ENCODE measurements around the gene DAAM1. TPM values are rescaled to one million over a fixed set of nuclear protein-coding genes. Genes with fewer than 3 reads are reported as not detected.

DAAM1 gene
- total RNA-seq, 2 experiments from 2014 or later = 18.2 to 20.0 TPM

- Mint-ChIP-seq H3K27me3 (no peaks in the 10 kb centered on the region), H3K4me1 (no peaks in the 10 kb centered on the region), H3K4me3 (no peak overlapping the region), H3K9me3 (no peaks in the 10 kb centered on the region), H3K27ac (no peak overlapping the region), H3K36me3 (ENCODE audit: low read depth) (peaks cover 4% of the 10 kb centered on the region)
- CTCF ChIA-PET = interaction anchor here (1.1 kb wide), 1 partner anchor 14 kb away, joined by 3 read pairs; no protein-coding TSS in a partner anchor
- POLR2A ChIA-PET = no interaction called here
- no peak for DNase-seq
Observed at GRCh38 chr14:59338761-59339160, 150.3 kb downstream of the DAAM1 start.

- H3K36me3 Mint-ChIP-seq (ENCODE audit: low read depth) = peaks cover 4% of the 10 kb centered on the region
- H3K27ac Mint-ChIP-seq = no peak overlapping the region
- CTCF ChIA-PET = interaction anchor here (0.8 to 1.1 kb wide), 2 partner anchors 13 to 33 kb away, joined by 3 read pairs; no protein-coding TSS in a partner anchor
Observed at GRCh38 chr14:59339524-59340330, 151.3 kb downstream of the DAAM1 start.

GRCh38 chr14:59341858-59342477, 153.5 kb downstream of the DAAM1 start:
- CTCF ChIA-PET = no interaction called here
- POLR2A ChIA-PET = no interaction called here
- Mint-ChIP-seq H3K36me3 (ENCODE audit: low read depth) (peaks cover 3% of the 10 kb centered on the region), H3K4me3 (no peak overlapping the region), H3K27ac (no peak overlapping the region), H3K27me3 (no peaks in the 10 kb centered on the region), H3K4me1 (no peaks in the 10 kb centered on the region), H3K9me3 (no peaks in the 10 kb centered on the region)
- no peak for DNase-seq

More at GRCh38 chr14:59339524-59340330, 151.3 kb downstream of the DAAM1 start:
- Mint-ChIP-seq H3K27me3 (no peaks in the 10 kb centered on the region), H3K4me1 (no peaks in the 10 kb centered on the region), H3K4me3 (no peak overlapping the region), H3K9me3 (no peaks in the 10 kb centered on the region)
- POLR2A ChIA-PET = no interaction called here
- DNase-seq = no peak

- no peak overlapping the region for H3K4me3 Mint-ChIP-seq
- DNase-seq = no peak
- no peaks in the 10 kb centered on the region for H3K4me1 Mint-ChIP-seq
- H3K27me3 Mint-ChIP-seq = no peaks in the 10 kb centered on the region
- H3K9me3 Mint-ChIP-seq = no peaks in the 10 kb centered on the region
- no peak overlapping the region for H3K27ac Mint-ChIP-seq
- CTCF ChIA-PET = no interaction called here
- H3K36me3 Mint-ChIP-seq (ENCODE audit: low read depth) = peaks cover 3% of the 10 kb centered on the region
- POLR2A ChIA-PET = no interaction called here
Observed at GRCh38 chr14:59342516-59343484, 154.3 kb downstream of the DAAM1 start.

- H3K36me3 Mint-ChIP-seq (ENCODE audit: low read depth) = peaks cover 5% of the 10 kb centered on the region
- POLR2A ChIA-PET = no interaction called here
- no peak overlapping the region for H3K27ac Mint-ChIP-seq
- no peaks in the 10 kb centered on the region for H3K9me3 Mint-ChIP-seq
- no peak overlapping the region for H3K4me3 Mint-ChIP-seq
- H3K27me3 Mint-ChIP-seq = no peaks in the 10 kb centered on the region
- H3K4me1 Mint-ChIP-seq = no peaks in the 10 kb centered on the region
- no peak for DNase-seq
- CTCF ChIA-PET = no interaction called here
Observed at GRCh38 chr14:59343585-59343984, 155.1 kb downstream of the DAAM1 start.

- Mint-ChIP-seq H3K27ac (no peak overlapping the region), H3K27me3 (no peaks in the 10 kb centered on the region), H3K4me1 (no peaks in the 10 kb centered on the region), H3K9me3 (no peaks in the 10 kb centered on the region), H3K4me3 (no peak overlapping the region), H3K36me3 (ENCODE audit: low read depth) (peaks cover 5% of the 10 kb centered on the region)
- POLR2A ChIA-PET = no interaction called here
- DNase-seq = no peak
- CTCF ChIA-PET = interaction anchor here (0.5 kb wide), 1 partner anchor 308 kb away, joined by 3 read pairs; no protein-coding TSS in a partner anchor
Observed at GRCh38 chr14:59344016-59344415, 155.5 kb downstream of the DAAM1 start.

- peaks cover 5% of the 10 kb centered on the region for H3K36me3 Mint-ChIP-seq (ENCODE audit: low read depth)
- no peaks in the 10 kb centered on the region for H3K27me3 Mint-ChIP-seq
- no peaks in the 10 kb centered on the region for H3K9me3 Mint-ChIP-seq
- no peak overlapping the region for H3K27ac Mint-ChIP-seq
- CTCF ChIA-PET = interaction anchor here (0.5 kb wide), 1 partner anchor 308 kb away, joined by 3 read pairs; no protein-coding TSS in a partner anchor
- no peak overlapping the region for H3K4me3 Mint-ChIP-seq
- no peaks in the 10 kb centered on the region for H3K4me1 Mint-ChIP-seq
- DNase-seq = no peak
- POLR2A ChIA-PET = no interaction called here
Observed at GRCh38 chr14:59344691-59345455, 156.4 kb downstream of the DAAM1 start.

GRCh38 chr14:59346329-59346728, 157.9 kb downstream of the DAAM1 start:
- Mint-ChIP-seq H3K27ac (no peak overlapping the region), H3K9me3 (no peaks in the 10 kb centered on the region), H3K4me3 (no peak overlapping the region), H3K27me3 (no peaks in the 10 kb centered on the region), H3K36me3 (ENCODE audit: low read depth) (peaks cover 3% of the 10 kb centered on the region), H3K4me1 (no peaks in the 10 kb centered on the region)
- ChIA-PET CTCF (no interaction called here), POLR2A (no interaction called here)
- DNase-seq = no peak

GRCh38 chr14:59346796-59347510, 158.5 kb downstream of the DAAM1 start:
- peaks cover 3% of the 10 kb centered on the region for H3K36me3 Mint-ChIP-seq (ENCODE audit: low read depth)
- CTCF ChIA-PET = no interaction called here
- DNase-seq = no peak
- H3K4me1 Mint-ChIP-seq = no peaks in the 10 kb centered on the region
- no peak overlapping the region for H3K27ac Mint-ChIP-seq
- no peaks in the 10 kb centered on the region for H3K9me3 Mint-ChIP-seq
- POLR2A ChIA-PET = no interaction called here
- no peaks in the 10 kb centered on the region for H3K27me3 Mint-ChIP-seq
- H3K4me3 Mint-ChIP-seq = no peak overlapping the region

GRCh38 chr14:59347511-59347900, 159.0 kb downstream of the DAAM1 start:
- Mint-ChIP-seq H3K27me3 (no peaks in the 10 kb centered on the region), H3K27ac (no peak overlapping the region), H3K9me3 (no peaks in the 10 kb centered on the region), H3K4me3 (no peak overlapping the region), H3K36me3 (ENCODE audit: low read depth) (peaks cover 3% of the 10 kb centered on the region), H3K4me1 (no peaks in the 10 kb centered on the region)
- CTCF ChIA-PET = no interaction called here
- POLR2A ChIA-PET = no interaction called here
- DNase-seq = no peak

- ChIA-PET CTCF (no interaction called here), POLR2A (no interaction called here)
Observed at GRCh38 chr14:59347915-59348314, 159.4 kb downstream of the DAAM1 start.

GRCh38 chr14:59349258-59349701, 160.8 kb downstream of the DAAM1 start:
- Mint-ChIP-seq H3K9me3 (no peaks in the 10 kb centered on the region), H3K4me1 (no peaks in the 10 kb centered on the region), H3K4me3 (no peak overlapping the region), H3K27me3 (no peaks in the 10 kb centered on the region), H3K36me3 (ENCODE audit: low read depth) (peaks cover 3% of the 10 kb centered on the region), H3K27ac (no peak overlapping the region)
- CTCF ChIA-PET = no interaction called here
- POLR2A ChIA-PET = no interaction called here
- DNase-seq = no peak

More at GRCh38 chr14:59347915-59348314, 159.4 kb downstream of the DAAM1 start:
- H3K9me3 Mint-ChIP-seq = no peaks in the 10 kb centered on the region
- H3K4me1 Mint-ChIP-seq = no peaks in the 10 kb centered on the region
- no peak overlapping the region for H3K4me3 Mint-ChIP-seq
- no peaks in the 10 kb centered on the region for H3K27me3 Mint-ChIP-seq
- H3K36me3 Mint-ChIP-seq (ENCODE audit: low read depth) = peaks cover 3% of the 10 kb centered on the region
- H3K27ac Mint-ChIP-seq = no peak overlapping the region
- no peak for DNase-seq

Measured in activated CD4-positive, alpha-beta T cell treated with anti-CD3 and anti-CD28 coated beads, Interleukin-2, amount 10 ng/mL, durations not matched to agents 7 days and 5 days (primary cell).